Natural killer cell (primary cell): ENCODE measurements around the gene NOG. TPM values are rescaled to one million over a fixed set of nuclear protein-coding genes. Genes with fewer than 3 reads are reported as not detected.
A peak's percentile ranks its signal among the peaks of the same experiment; 100 is the strongest.

ENCODE experiments used
- ATAC-seq, 3 donors: fragments of 150-1000 bp in 2 of 3; fragments of 200-7000 bp in 1 of 3; cut with Tn5 transposase; 1 replicate in 1 of 3; 2 replicates in 2 of 3; pipeline ENCODE4 v1.10.0; 2021; ENCODE audit warnings: mild to moderate bottlenecking in 2 of 3, moderate library complexity in 2 of 3
- DNase-seq, 2 donors: peaks; one replicate each; pipeline versions ENCODE4 v3.0.0 to v3.0.0-alpha.2; 2013 to 2021; ENCODE audit warnings: mixed read lengths in 1 of 2
- H3K27ac ChIP-seq: one replicate; pipeline ENCODE4 v1.5.1; 2013; ENCODE audit warnings: mild to moderate bottlenecking, low read length
- H3K27me3 ChIP-seq: one replicate; pipeline ENCODE4 v1.6.1; 2013; ENCODE audit warnings: low read length; ENCODE audit not compliant: control insufficient read depth, insufficient read depth
- H3K36me3 ChIP-seq: one replicate; pipeline ENCODE4 v1.6.1; 2013; ENCODE audit warnings: low read length; ENCODE audit not compliant: control insufficient read depth, insufficient read depth
- H3K4me1 ChIP-seq: one replicate; pipeline ENCODE4 v1.6.1; 2013; ENCODE audit warnings: low read length; ENCODE audit not compliant: control insufficient read depth, insufficient read depth
- H3K4me3 ChIP-seq: one replicate; pipeline ENCODE4 v1.5.1; 2013; ENCODE audit warnings: low read length
- H3K9me3 ChIP-seq: one replicate; pipeline ENCODE4 v1.6.1; 2013; ENCODE audit warnings: low read length; ENCODE audit not compliant: control insufficient read depth, insufficient read depth
- H3K27ac Mint-ChIP-seq, 2 donors: one replicate each; pipeline ENCODE4 v1.8.0; 2022; ENCODE audit warnings: mild to moderate bottlenecking in 2 of 2, mixed read lengths in 2 of 2, moderate library complexity in 1 of 2
- H3K27me3 Mint-ChIP-seq, 2 donors: one replicate each; pipeline ENCODE4 v1.8.0; 2022; ENCODE audit warnings: low read depth in 2 of 2, mixed read lengths in 2 of 2
- H3K36me3 Mint-ChIP-seq: one replicate; pipeline ENCODE4 v1.8.0; 2022; ENCODE audit warnings: mixed read lengths
- H3K4me1 Mint-ChIP-seq, 2 donors: one replicate each; pipeline ENCODE4 v1.8.0; 2022; ENCODE audit warnings: mixed read lengths in 2 of 2
- H3K4me3 Mint-ChIP-seq: one replicate; pipeline ENCODE4 v1.8.0; 2022; ENCODE audit warnings: mild to moderate bottlenecking, moderate library complexity, mixed read lengths
- H3K9me3 Mint-ChIP-seq, 2 donors: one replicate each; pipeline ENCODE4 v1.8.0; 2022; ENCODE audit warnings: mixed read lengths in 2 of 2
- WGBS: methylation state at CpG from one replicate; pipeline ENCODE4 v1.1.7; 2013; ENCODE audit warnings: missing lambda C conversion rate; ENCODE audit not compliant: insufficient coverage; 5-methylcytosine and 5-hydroxymethylcytosine counted together
- intact Hi-C: fragments of 100-400 bp; cut with micrococcal nuclease; formaldehyde crosslinking; loops from one replicate; pipeline ENCODE4 v1.14.2; 2022
- total RNA-seq, 4 donors: library from RNA; stranded (reverse); fragments of 120-200 nt in 1 of 4; gene quantifications; one replicate each; pipeline versions ENCODE4 v1.2.3 to v1.2.4, GENCODE V29; 2013 to 2022
- TF ChIP-seq, protein P1 (sequence below): fragments of 200-600 bp; IDR thresholded peaks from one replicate; pipeline ENCODE4 v1.8.0; 2022; ENCODE audit warnings: antibody characterized with exemption

Gene NOG
- total RNA-seq, 3 donors from 2014 or later (not counting 1 experiment from before 2014, with no cell fraction given) = 0.19 to 0.77 (median 0.38) TPM

DNA sequence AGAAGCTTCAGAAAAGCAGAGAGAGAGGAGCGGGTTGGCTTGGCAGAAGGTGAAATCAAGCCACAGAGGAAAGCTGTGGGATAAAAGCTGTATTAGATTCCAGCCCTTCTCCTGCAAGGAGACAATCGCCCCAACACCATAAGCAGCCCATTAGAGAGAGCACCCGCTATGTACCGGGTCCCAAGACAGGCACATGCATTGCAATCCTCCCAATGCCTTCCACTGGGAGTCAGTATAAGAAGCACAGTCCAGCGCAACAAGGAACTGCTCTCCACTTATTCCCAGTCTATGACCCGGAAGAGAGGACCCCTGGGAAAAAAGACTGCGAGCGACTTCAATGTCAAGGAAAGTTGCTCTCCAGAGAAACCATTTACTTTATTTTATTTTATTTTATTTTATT lies 43.8 kb downstream of the NOG start:
- Mint-ChIP-seq H3K27me3 (peaks cover 23 to 42% of the 10 kb centered on the region in 2 donors), H3K36me3 (no peaks in the 10 kb centered on the region), H3K4me1 (no peaks in the 10 kb centered on the region), H3K4me3 (no peak overlapping the region), H3K27ac (no peak overlapping the region), H3K9me3 (no peaks in the 10 kb centered on the region)
- DNase-seq (no peak), ATAC-seq (no peak)
- Histone ChIP-seq H3K36me3 (no peaks in the 10 kb centered on the region), H3K27me3 (peaks cover 3% of the 10 kb centered on the region), H3K4me3 (no peak overlapping the region), H3K27ac (no peak overlapping the region), H3K9me3 (no peaks in the 10 kb centered on the region), H3K4me1 (no peaks in the 10 kb centered on the region)
- intact Hi-C loops = no loop called here
- 86% methylated on average over 6 of the region's 8 CpGs for WGBS
- TF ChIP-seq, protein P1, sequence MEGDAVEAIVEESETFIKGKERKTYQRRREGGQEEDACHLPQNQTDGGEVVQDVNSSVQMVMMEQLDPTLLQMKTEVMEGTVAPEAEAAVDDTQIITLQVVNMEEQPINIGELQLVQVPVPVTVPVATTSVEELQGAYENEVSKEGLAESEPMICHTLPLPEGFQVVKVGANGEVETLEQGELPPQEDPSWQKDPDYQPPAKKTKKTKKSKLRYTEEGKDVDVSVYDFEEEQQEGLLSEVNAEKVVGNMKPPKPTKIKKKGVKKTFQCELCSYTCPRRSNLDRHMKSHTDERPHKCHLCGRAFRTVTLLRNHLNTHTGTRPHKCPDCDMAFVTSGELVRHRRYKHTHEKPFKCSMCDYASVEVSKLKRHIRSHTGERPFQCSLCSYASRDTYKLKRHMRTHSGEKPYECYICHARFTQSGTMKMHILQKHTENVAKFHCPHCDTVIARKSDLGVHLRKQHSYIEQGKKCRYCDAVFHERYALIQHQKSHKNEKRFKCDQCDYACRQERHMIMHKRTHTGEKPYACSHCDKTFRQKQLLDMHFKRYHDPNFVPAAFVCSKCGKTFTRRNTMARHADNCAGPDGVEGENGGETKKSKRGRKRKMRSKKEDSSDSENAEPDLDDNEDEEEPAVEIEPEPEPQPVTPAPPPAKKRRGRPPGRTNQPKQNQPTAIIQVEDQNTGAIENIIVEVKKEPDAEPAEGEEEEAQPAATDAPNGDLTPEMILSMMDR = no peak

DNA sequence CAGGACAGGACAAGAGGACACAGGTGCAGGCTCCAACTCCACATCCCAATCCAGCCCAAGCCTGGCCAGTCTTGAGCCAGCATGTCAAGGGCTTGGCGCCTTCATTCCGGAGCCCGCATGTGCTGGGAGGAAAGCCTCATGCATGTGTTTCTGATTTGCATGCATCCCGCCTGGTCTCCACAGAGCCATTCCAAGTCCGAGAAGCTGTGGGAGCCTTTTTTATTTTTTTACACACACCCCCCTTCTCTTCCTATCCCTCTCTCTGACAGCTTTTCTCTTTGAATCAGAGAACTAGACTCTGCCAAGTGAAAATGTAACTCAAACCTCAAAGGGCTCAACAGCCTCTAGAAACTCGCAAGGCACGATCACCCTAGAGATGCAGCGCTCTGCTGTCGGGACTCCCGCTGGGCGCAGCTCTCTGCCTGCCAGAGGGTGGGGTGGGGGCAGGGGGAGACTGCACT lies 45.1 kb downstream of the NOG start:
- intact Hi-C loops = no loop called here
- Histone ChIP-seq H3K4me3 (no peak overlapping the region), H3K4me1 (no peaks in the 10 kb centered on the region), H3K27me3 (peaks cover 3% of the 10 kb centered on the region), H3K9me3 (no peaks in the 10 kb centered on the region), H3K27ac (no peak overlapping the region), H3K36me3 (no peaks in the 10 kb centered on the region)
- Mint-ChIP-seq H3K4me1 (no peaks in the 10 kb centered on the region), H3K27ac (no peak overlapping the region), H3K4me3 (no peak overlapping the region), H3K9me3 (no peaks in the 10 kb centered on the region), H3K27me3 (peaks cover 32 to 52% of the 10 kb centered on the region in 2 donors), H3K36me3 (no peaks in the 10 kb centered on the region)
- DNase-seq (no peak), ATAC-seq (no peak)
- 90% methylated on average over 11 of the region's 11 CpGs for WGBS
- TF ChIP-seq, protein P1 = no peak

GRCh38 chr17:56639517-56639916 lies 46.0 kb downstream of the NOG start:
- Mint-ChIP-seq H3K4me3 (no peak overlapping the region), H3K4me1 (no peaks in the 10 kb centered on the region), H3K27me3 (peaks cover 35 to 50% of the 10 kb centered on the region in 2 donors), H3K36me3 (no peaks in the 10 kb centered on the region), H3K27ac (no peak overlapping the region), H3K9me3 (no peaks in the 10 kb centered on the region)
- Histone ChIP-seq H3K4me1 (no peaks in the 10 kb centered on the region), H3K27me3 (peaks cover 3% of the 10 kb centered on the region), H3K36me3 (no peaks in the 10 kb centered on the region), H3K4me3 (no peak overlapping the region), H3K27ac (no peak overlapping the region), H3K9me3 (no peaks in the 10 kb centered on the region)
- intact Hi-C loops = no loop called here
- ATAC-seq (no peak), DNase-seq (no peak)
- WGBS = 87% methylated on average over 6 of the region's 6 CpGs
- TF ChIP-seq, protein P1 = no peak

DNA sequence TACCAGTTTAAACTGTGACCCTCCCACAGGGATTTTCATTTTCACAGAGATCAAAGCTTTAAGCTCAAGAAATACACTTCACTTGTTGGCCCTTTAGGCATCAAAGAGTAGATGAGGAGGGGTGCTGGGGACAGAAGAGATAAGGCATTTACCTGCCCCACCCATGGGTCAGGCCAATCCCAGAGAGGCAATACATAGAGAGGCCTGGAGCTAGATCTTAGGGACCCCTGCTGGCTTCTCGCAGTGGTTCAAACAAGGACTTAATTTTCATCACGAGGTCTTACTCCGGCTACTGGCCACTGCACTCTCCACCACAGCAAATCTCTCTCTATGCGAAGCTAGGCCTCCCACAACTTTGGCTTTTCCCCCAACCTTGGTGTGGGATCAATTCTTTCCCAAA lies 46.6 kb downstream of the NOG start:
- 84% methylated on average over 4 of the region's 4 CpGs for WGBS
- no peak for ATAC-seq
- H3K9me3 Mint-ChIP-seq = no peaks in the 10 kb centered on the region
- H3K27me3 Mint-ChIP-seq = peaks cover 39 to 55% of the 10 kb centered on the region in 2 donors
- TF ChIP-seq, protein P1 = no peak
- H3K27me3 ChIP-seq = peaks cover 3% of the 10 kb centered on the region
- H3K4me3 Mint-ChIP-seq = no peak overlapping the region
- H3K27ac Mint-ChIP-seq = no peak overlapping the region
- no peaks in the 10 kb centered on the region for H3K9me3 ChIP-seq
- H3K4me3 ChIP-seq = no peak overlapping the region
- no peaks in the 10 kb centered on the region for H3K36me3 ChIP-seq
- no peaks in the 10 kb centered on the region for H3K36me3 Mint-ChIP-seq
- peak in 1 of 2 donors; percentile 15 for DNase-seq
- H3K4me1 Mint-ChIP-seq = no peaks in the 10 kb centered on the region
- H3K4me1 ChIP-seq = no peaks in the 10 kb centered on the region
- H3K27ac ChIP-seq = no peak overlapping the region
- intact Hi-C loops = no loop called here
